Activated naive CD4-positive, alpha-beta T cell treated with Interleukin-2 at 50 U/mL for 16 hours (primary cell): ENCODE data around the gene GMEB1.
"Not testable (repeated sequence)": the region's sequence is repeated elsewhere in the genome, so short reads cannot be mapped to it uniquely, and the experiment has no call there.

Source experiments
- DNase-seq: peaks from one replicate; pipeline ENCODE4 v3.0.0-alpha.2; 2020

GMEB1 gene, protein sequence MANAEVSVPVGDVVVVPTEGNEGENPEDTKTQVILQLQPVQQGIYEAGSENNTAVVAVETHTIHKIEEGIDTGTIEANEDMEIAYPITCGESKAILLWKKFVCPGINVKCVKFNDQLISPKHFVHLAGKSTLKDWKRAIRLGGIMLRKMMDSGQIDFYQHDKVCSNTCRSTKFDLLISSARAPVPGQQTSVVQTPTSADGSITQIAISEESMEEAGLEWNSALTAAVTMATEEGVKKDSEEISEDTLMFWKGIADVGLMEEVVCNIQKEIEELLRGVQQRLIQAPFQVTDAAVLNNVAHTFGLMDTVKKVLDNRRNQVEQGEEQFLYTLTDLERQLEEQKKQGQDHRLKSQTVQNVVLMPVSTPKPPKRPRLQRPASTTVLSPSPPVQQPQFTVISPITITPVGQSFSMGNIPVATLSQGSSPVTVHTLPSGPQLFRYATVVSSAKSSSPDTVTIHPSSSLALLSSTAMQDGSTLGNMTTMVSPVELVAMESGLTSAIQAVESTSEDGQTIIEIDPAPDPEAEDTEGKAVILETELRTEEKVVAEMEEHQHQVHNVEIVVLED

DNA sequence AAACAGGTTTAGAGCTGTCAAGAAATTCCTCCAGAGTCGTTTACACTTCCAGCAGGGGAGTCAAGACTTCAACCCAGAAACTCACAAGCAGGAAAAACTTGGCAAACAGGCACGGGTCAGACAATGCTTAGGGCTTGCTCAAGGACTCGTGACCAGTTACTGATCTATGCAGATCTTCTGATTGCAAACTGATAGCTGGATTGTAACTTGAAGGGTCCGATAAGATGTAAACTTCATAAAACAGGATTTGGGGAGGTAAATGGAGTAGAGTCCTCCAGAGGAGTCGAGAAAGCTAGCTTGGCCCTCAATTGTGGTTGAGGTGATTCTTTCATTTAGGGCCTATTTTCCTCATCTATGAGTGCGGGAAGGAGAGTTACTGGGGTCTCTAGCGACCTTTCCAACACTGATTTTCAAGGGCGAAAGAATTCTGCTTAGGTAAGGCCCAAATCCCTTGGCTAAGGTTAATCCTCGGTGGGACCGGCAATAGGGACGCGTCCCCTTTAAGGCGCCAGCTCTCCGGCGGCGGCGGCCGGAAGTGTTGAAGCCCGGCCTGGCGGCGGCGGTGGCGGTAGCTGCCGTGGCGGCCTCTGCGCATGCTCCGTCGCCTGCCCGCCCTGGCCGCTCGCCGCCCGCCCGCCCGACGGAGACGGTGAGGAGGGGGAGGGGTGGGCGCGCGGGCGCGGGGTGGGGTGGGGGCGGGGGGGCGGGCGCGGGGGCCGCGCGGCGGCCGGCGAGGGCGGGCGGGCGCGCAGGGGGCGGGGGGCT is at the start of gene GMEB1:
GMEB1 (plus strand) TSS at position 594 of the 765 bp plus-strand sequence. CDS start 14,829 bp downstream, outside the sequence.
- DNase-seq, result peak; percentile 87

DNA sequence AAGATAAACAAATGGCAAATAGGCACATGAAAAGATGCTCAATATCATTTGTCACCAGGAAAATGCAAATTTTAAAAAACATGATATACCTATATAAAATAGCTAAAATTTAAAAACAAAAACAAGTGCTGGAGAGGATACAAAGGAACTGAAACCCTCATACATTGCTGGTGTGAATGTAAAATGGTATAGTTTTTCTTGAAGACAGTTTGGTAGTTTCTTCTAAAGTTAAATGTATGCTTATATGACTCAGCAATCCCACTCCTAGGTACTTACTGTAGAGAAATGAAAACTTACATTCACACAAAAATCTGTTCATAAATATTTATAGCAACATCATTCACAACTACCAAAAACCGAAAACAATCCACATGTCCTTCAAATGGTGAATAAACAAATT is 36.9 kb upstream of the GMEB1 start:
- no peak for DNase-seq

DNA sequence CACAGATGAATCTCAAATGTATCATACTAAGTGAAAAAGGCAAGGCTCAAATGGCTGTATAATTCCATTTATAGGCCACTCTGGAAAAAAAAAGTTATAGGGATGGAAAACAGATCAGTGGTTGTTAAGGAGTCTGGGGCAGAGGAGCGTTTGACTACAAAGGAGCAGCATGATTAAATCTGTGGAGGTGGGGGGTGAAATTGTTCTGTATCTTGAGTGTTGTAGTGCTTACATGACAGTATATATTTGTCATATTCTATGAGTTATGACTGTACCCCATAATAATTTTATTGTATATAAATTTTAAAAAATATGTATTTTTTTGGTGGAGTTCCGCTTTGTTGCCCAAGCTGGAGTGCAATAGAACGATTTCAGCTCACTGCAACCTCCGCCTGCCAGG is 36.0 kb upstream of the GMEB1 start:
- DNase-seq, result no peak

DNA sequence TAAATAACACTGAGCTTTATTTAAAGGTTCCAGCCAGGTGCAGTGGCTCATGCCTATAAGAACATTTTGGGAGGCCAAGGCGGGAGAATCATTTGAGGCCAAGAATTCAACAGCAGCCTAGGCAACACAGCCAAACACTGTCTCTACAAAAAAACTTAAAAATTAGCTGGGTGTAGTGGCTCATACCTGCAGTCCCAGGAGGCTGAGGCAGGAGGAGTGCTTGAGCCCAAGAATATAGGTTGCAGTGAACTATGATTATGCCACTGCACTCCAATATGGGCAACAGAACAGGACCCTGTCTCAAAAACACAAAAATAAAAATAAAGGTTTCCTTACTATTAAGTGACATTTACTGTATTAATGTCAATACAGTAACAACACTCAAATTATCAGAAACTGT is 27.8 kb upstream of the GMEB1 start:
- peak; percentile 18 for DNase-seq

DNA sequence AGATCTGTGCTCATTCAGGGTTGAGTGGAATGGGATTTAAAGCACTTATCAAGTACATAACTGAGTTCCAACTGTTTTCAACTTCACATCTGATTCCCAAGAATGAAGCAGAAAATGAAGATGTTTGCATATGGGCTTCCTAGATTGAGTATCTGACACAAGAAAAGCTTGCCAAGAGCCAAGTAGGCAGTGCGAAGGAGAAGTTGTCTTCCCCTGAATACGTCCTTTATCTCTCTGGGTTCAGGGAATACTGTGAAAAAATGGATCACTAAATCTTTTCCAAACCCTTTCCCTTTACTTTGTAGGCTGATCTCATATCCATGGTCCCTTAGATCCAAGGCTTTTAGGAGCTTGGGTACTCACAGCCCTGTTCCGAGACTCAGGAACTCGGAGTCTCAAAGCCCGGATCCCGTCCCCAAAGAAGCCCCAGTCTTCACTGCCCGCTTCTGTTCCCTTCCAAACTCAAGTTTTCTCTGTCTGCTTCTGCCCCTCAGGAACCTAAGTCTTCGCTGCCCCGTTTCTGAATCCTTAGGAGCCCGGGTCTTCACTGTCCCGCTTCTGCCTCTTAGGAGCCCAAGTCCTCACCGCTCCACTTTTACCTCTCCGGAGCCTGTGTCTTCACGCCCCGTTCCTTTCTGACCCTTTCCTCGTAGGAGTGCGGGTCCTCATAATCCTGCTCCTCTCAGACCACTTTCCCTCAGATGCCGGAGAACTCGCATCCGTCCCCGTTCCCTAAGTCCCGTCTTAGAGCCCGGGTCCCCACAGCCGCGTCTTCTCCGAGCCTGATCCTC is 26.3 kb upstream of the GMEB1 start:
- DNase-seq, result no peak

DNA sequence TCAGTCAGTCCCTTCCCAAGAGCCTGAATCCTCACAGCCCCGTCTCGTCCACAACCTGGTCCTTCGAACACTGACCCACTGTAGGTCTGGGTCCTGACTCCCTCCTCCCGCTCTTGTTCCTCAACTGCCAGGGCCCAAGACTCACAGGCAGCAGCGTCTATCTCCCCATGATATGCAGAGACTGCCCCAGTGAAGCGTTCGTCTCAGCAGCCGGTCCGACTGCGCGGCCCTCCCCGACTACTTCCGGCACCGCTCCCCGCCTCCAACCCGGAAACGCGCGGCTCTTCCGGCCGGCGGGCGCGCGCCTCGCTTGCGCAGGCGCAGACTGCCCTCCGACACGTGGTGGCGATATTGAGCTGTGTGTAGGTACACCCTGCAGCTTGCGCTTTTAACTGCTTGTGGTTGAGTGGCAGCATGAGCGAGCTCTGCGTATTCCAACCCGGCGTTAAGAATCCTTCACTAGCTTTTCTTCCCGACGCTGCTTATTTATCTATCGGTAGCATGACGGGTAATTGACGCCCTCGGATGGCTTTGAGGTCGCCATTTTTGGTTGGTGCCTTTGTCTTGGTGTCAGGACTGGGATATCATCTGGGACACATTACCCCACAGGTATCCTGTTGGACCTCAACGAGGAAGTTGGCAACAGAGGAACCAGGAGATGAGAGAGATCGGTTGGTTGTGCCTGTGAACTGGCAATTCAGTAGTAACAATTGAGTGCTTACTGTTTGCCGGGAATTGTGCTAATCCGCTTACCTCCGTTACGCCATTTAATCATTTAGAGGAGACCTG is 25.5 kb upstream of the GMEB1 start, which contains the start of gene TAF12:
TAF12 (minus strand) TSS at position 221 of the 789 bp plus-strand sequence. CDS start 20,986 bp downstream, outside the sequence.
- DNase-seq, result peak; percentile 92

DNA sequence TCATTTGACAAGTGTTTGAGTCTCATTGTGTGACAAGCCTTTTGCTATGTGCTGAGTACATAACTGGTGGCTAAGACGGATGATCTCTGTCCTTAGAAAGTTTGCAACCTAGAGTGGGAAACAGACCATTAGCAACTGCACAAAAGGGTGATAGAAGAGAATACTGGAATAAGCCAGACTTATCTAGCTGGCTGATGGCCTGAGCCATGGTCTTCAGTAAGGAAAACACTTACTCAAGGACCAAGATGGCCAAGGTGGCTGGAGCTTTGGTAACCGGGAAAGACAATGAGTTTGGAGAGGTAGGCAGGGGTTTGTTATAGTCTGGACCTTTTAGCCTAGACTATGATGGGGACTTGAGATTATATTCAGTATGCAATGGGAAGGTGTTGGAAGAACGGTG is 24.1 kb upstream of the GMEB1 start:
- no peak for DNase-seq

DNA sequence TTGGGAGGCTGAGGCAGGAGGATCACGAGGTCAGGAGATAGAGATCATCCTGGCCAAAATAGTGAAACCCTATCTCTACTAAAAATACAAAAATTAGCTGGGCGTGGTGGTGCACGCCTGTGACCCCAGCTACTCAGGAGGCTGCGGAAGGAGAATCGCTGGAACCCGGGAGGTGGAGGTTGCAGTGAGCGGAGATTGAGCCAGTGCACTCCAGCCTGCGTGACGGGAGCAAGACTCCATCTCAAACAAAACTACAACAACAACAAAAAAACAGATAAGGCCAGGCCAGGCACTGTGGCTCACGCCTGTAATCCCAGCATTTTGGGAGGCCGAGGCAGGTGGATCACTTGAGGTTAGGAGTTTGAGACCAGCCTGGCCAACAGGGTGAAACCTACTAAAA is 23.2 kb upstream of the GMEB1 start:
- DNase-seq, result not testable (repeated sequence)

DNA sequence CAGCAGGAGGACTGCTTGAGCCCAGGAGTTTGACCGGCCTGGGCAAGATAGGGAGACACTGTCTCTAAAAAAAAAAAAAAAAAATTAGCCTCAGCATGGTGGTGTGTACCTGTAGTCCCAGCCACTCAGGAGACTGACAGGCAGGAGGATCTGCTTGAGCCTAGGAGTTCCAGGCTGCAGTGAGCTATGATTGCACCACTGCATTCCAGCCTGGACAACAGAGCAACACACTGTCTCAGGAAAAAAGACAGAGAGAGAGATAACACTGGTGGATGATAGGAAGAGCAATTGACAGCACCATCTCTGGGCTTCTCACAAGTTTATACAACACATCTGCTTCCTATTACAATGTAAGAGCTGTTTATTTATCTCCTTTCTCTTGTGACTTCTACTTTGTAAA is 22.5 kb upstream of the GMEB1 start:
- no peak for DNase-seq

DNA sequence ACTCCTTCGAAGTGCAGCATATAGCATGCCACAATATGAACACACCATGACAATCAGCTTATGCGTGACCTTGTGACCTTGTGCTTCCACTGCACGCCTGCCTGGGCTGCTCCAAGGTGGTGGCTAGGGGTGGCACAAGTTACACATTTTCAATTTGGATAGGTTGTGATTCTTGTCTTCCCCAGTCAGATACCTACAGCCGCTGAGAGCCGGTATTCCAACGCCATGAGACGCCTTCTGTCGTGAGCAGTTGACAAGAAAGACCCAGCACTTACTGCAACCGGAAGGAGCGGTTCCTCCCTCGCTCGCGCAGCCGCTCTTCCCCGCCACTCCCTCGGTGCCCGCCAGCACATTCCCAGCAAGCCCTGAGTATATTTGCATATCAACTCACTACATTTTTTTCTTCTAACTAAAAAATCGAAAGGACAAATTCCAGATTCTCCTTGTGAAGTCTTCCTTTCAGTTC is 20.5 kb upstream of the GMEB1 start:
- DNase-seq, result peak; percentile 89

DNA sequence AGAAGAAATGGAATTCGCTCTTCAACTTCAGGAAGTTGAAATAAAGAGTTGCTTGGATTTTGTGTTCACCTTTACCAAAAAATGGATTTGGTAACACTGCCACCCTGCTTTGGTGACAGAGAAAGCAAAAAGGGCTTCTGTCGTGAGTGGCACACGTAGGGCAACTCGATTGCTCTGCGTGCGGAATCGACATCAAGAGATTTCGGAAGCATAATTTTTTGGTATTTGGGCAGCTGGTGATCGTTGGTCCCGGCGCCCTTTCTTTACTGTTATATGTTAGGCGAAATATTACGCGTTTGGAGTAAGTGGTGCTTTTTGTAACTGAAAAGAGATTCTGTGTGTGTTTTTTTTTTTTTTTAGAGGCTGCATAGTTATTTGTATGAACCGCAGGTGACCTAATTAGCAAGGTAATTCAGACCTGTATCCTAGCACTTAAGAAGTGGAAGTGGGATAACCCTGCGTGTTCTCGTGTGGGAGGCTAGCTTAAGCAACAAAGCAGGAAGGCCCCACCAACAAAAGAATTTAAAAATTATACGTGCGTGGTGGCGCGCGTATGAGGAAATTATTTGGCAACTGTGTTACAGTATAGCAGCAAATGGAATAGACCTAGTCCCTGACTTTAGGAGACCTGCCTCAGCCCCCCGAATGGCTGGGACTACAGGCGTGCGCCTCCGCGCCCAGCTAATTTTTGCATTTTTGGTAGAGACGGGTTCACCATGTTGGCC is 19.9 kb upstream of the GMEB1 start, which contains the start of gene RNU11:
RNU11 (plus strand) TSS at position 127 of the 725 bp plus-strand sequence.
- DNase-seq, result peak; percentile 84

DNA sequence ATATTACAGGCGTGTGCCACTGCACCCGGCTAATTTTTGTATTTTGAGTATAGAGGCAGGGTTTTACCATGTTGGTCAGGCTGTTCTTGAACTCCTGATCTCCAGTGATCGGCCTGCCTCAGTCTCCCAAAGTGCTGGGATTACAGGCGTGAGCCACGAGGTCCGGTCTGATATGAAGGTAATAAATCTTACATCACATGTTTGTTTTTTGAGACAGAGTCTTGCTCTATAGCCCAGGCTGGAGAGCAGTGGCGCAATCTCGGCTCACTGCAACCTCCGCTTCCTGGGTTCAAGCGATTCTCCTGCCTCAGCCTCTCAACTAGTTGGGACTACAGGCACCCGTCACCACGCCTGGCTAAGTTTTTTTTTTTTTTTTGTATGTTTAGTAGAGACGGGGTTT is 15.5 kb upstream of the GMEB1 start:
- DNase-seq, result not testable (repeated sequence)

DNA sequence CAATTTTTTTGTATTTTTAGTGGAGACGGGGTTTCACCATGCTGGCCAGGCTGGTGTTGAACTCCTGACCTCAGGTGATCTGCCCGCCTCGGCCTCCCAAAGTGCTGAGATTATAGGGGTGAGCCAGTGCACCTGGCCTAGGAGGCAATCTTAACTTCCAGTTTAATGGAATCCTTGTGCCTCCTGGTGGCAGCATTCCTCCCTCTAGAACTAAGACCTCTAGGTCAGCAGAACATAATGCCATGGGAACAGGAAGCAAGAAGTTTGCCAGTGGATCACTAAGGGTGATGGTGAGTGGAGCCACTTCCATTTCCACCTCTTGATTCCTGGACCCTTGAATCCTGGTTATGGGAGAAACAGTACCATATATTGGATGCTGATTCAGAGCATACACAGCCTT is 14.7 kb upstream of the GMEB1 start:
- not testable (repeated sequence) for DNase-seq

DNA sequence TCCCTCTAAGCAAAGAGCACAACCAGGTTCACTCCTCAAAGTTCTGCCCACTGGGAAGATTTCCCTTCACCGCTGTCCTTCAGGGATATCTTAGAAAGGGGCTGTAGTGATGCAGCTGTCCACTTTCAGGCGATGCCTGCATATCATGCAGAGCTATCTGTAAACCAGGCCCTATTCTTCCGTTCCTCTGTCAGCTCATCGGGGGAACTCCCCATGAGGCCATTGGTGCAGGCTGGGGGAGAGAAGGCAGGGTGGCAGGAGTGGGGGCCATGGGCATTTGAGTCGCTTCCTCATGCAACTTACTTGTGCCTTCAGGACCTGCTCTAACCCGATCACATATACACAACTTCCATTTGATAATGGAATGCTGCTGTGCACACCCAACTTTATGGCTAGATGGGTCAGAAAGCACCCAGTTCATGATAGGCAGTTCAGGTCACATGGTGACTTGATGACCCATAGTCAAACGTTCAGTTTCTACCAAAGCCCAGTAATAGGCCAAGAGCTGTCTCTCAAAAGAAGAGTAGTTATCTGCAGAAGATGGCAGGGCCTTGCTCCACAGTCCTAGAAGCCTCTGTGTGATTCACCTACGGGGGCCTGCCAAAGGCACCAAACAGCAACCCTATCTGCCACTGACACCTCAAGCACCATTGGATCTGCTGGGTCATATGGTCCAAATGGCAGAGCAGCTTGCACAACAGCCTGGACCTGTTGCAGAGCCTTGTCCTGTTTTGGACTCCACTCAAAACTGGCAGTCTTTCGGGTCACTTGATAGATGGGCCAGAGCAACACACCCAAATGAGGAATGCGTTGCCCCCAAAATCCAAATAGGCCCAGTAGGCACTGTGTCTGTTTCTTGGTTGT is 12.9 kb upstream of the GMEB1 start:
- not testable (repeated sequence) for DNase-seq

DNA sequence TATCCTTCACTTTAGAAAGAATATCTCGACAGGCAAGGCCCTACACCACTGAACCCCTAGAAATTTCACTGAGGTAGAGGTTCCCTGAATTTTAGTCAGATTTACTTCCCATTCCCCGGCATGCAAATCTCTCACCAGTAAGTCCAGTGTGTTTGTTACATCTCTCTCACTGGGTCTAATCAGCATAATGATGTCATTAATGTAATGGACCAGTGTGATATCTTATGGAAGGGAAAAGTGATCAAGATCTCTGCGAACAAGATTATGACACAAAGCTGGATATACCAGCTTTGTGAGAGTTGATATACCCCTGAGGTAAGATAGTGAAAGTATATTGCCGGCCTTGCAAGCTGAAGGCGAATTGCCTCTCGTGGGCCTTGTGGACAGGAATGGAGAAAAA is 12.2 kb upstream of the GMEB1 start:
- no peak for DNase-seq

DNA sequence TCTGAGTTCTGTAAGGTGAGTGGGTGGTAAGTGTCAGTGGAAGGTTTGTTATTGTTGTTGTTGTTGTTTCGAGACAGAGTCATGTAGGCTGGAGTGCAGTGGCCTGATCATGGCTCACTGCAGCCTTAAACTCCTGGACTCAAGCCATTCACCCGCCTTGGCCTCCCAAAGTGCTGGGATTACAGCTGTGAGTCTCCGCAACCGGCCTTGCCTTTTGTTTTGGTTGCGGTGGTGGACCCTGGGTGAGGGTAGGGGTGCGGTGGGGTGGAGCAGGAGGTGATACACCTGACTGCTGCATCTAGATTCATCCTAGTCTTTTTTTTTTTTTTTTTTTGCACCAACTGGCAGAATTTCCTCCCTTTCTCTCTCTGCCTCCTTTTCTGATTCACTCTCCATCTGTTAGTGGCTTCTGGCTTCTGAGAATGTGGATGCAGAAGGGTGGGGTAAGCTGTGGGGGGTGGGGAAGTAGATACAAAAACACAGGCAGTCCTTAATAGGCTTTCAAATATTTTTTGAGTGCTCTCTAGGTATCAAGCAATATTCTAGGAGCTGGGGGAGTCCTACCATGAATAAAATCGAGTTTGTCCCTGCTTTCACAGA is 4.6 kb upstream of the GMEB1 start:
- DNase-seq, result no peak

DNA sequence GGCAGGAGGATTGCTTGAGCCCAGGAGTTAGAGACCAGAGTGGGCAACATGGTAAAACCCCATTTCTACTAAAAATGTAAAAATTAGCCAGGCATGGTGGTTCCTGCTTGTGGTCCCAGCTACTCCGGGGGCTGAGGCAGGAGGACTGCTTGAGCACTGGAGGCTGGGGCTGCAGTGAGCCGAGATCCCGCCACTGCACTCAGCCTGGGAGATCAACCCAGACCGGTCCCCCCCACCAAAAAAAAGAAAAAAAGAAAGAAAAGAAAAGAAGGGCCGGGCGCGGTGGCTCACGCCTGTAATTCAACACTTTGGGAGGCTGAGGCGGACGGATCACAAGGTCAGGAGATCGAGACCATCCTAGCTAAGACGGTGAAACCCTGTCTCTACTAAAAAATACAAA is 1.8 kb upstream of the GMEB1 start:
- DNase-seq, result no peak

DNA sequence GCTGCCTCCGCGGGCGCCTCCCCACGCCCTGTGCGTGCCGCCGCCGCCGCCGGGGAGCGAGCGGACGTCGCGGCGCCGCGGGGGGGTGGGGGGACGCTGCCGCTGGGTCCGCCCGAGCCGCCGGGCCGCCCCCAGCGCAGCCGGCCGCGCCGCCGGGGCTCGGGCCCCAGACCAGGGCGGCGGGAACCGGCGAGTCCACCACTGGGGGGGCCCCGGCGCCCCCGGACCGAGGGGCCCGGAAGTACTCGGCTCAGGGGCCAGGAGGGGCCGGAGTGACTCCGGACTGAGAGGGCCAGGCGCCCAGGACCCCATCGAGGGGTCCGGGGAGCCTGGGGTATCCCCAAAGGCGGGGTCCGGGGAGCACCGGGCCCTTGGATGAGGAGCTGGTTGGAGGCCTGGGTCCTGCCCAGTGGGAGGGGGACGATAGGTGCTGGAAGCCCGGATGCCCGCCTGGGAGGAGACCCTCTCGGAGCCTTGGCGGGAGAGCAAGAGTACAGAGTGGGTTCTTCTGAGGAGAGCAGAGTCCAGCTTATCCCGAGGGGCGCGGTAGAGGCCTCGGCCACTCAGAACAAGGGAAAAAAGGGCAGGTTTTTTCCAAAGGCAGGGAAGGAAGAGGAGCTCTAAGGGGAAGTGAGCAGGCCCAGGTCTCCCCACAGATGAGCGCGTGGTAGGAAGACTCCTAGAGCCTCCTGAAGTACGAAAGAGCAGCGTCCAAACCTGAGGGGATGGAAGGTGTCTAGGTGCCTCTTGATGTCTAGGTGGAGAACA is 556 bp downstream of the GMEB1 start:
- DNase-seq, result peak; percentile 42

DNA sequence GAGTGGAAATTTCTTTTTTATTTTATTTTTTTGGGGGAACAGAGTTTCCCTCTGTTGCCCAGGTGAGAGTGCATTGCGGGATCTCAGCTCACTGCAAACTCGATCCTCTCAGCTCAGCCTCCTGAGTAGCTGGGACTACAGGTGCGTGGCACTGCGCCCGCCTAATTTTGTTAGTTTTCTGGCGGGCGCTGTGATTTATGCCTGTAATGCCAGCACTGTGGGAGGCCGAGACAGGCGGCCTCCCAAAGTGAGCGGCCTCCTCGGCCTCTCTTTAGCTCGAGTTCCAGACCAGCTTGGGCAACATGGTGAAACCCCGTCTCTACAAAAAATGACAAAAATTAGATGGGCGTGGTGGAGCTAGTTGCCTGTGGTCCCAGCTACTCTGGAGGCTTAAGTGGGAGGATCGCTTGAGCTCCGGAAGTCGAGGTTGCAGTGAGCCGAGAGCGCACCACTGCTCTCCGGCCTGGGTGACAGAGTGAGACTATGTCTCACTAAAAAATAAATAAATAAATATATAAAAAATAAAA is 2.7 kb downstream of the GMEB1 start:
- no peak for DNase-seq
